GM23248 (cell line): ENCODE measurements around the gene LAMA1. TPM values are rescaled to one million over a fixed set of nuclear protein-coding genes. Genes with fewer than 3 reads are reported as not detected.

Experiments
- DNase-seq: peaks from one replicate; pipeline ENCODE4 v3.0.0-alpha.2; 2015
- H2AFZ ChIP-seq: fragments of 200-600 bp; sonication (generic); 2 replicates; pipeline ENCODE4 v1.6.1; 2016; ENCODE audit warnings: antibody characterized with exemption
- H3F3A ChIP-seq: fragments of 200-600 bp; sonication (generic); 2 replicates; pipeline ENCODE4 v1.6.1; 2016; ENCODE audit warnings: mild to moderate bottlenecking, antibody characterized with exemption, mixed run types; ENCODE audit not compliant: insufficient read depth
- H3K27ac ChIP-seq: fragments of 200-600 bp; sonication (generic); 2 replicates; pipeline ENCODE4 v1.5.1; 2016; ENCODE audit warnings: mild to moderate bottlenecking
- H3K27me3 ChIP-seq: fragments of 200-600 bp; sonication (generic); replicated peaks from 2 replicates; pipeline ENCODE4 v1.6.1; 2016; ENCODE audit warnings: mild to moderate bottlenecking; ENCODE audit not compliant: insufficient read depth
- H3K36me3 ChIP-seq: fragments of 200-600 bp; sonication (generic); 2 replicates; pipeline ENCODE4 v1.6.1; 2016; ENCODE audit warnings: low read depth, mild to moderate bottlenecking
- H3K4me1 ChIP-seq: fragments of 200-600 bp; sonication (generic); 2 replicates; pipeline ENCODE4 v1.6.1; 2016; ENCODE audit warnings: mild to moderate bottlenecking; ENCODE audit not compliant: insufficient read depth
- H3K4me2 ChIP-seq: fragments of 200-600 bp; sonication (generic); one replicate; pipeline ENCODE4 v1.6.1; 2016; ENCODE audit warnings: mild to moderate bottlenecking; ENCODE audit not compliant: unreplicated experiment
- H3K4me3 ChIP-seq: fragments of 200-600 bp; sonication (generic); 2 replicates; pipeline ENCODE4 v1.5.1; 2016; ENCODE audit warnings: mild to moderate bottlenecking
- H3K79me2 ChIP-seq: fragments of 200-600 bp; sonication (generic); 2 replicates; pipeline ENCODE4 v1.6.1; 2016; ENCODE audit warnings: mild to moderate bottlenecking; ENCODE audit not compliant: insufficient read depth
- H3K9ac ChIP-seq: fragments of 200-600 bp; sonication (generic); 2 replicates; pipeline ENCODE4 v1.6.1; 2016; ENCODE audit warnings: mild to moderate bottlenecking
- H3K9me2 ChIP-seq: fragments of 200-600 bp; sonication (generic); 2 replicates; pipeline ENCODE4 v1.6.1; 2016; ENCODE audit warnings: mixed run types, mild to moderate bottlenecking, moderate library complexity; ENCODE audit not compliant: insufficient read depth
- H3K9me3 ChIP-seq: fragments of 200-600 bp; sonication (generic); one replicate; pipeline ENCODE4 v1.6.1; 2017; ENCODE audit warnings: low read depth
- H4K20me1 ChIP-seq: fragments of 200-600 bp; sonication (generic); 2 replicates; pipeline ENCODE4 v1.6.0; 2016; ENCODE audit not compliant: insufficient read depth
- EZH2 ChIP-seq: fragments of 200-600 bp; sonication (generic); IDR thresholded peaks from 2 replicates; pipeline ENCODE4 v1.6.1; 2018; ENCODE audit warnings: antibody characterized with exemption, mild to moderate bottlenecking; ENCODE audit not compliant: insufficient read depth, poor library complexity, severe bottlenecking
- EZH2phosphoT487 ChIP-seq: fragments of 200-600 bp; sonication (generic); IDR thresholded peaks from 2 replicates; pipeline ENCODE4 v1.6.1; 2018; ENCODE audit warnings: antibody characterized with exemption, moderate library complexity, mild to moderate bottlenecking, low read depth; ENCODE audit not compliant: insufficient read depth
- WGBS, 2 experiments: methylation state at CpG; one replicate each; pipeline ENCODE4 v1.1.6; 2015 to 2017; ENCODE audit warnings: low lambda C conversion rate in 2 of 2, low coverage in 1 of 2; ENCODE audit errors: missing lambda C conversion rate in 2 of 2; 5-methylcytosine and 5-hydroxymethylcytosine counted together
- in situ Hi-C: fragments of 300-500 bp; cut with MboI; formaldehyde crosslinking; loops from 2 replicates; pipeline ENCODE4 v1.15.0; 2020
- polyA plus RNA-seq: library from polyadenylated mRNA; unstranded; fragments of >200 nt; fragmentation: Nextera tagmentation; extraction: Ambion mirVana; gene quantifications from 2 replicates; pipeline ENCODE4 v1.2.1, GENCODE V29; 2016
- total RNA-seq: library from RNA; depleted of rRNA; stranded (reverse); fragments of >200 nt; shearing (Covaris generic); gene quantifications from 2 replicates; pipeline ENCODE4 v1.2.3, GENCODE V29; 2014

LAMA1 gene
- total and polyA plus RNA-seq, 2 experiments from 2014 or later = 3.1 to 5.4 TPM

DNA sequence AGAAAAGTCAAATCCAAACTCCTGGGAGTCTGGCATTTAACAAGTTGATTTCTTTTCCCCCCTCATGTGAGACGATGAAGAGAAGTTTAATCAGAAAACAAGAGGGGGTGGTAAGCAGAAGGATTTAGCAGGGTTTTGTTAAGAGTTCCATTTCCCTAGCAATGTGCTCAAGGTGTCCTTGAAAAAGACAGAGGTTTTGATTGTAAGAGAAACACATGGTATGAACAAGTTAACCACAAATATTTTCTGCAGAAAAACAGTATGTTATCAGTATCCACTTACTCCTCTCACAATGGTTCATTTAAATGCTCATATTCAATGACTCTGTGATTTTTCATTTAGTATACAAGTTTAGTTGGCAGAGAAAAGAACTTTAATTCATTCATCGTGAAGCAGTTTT, 26.8 kb downstream of the LAMA1 start:
- Histone ChIP-seq H3K27me3 (peaks cover 4% of the 10 kb centered on the region; the same call in 1 of the 2 replicates), H3K27ac (no peak overlapping the region), H2AFZ (no peak overlapping the region), H3K79me2 (no peaks in the 10 kb centered on the region), H4K20me1 (no peaks in the 10 kb centered on the region), H3K4me3 (no peak overlapping the region), H3K9me2 (no peaks in the 10 kb centered on the region), H3K4me1 (no peaks in the 10 kb centered on the region), H3K9ac (no peak overlapping the region), H3F3A (no peaks in the 10 kb centered on the region), H3K9me3 (no peaks in the 10 kb centered on the region), H3K36me3 (no peaks in the 10 kb centered on the region), H3K4me2 (no peak overlapping the region)
- DNase-seq = no peak
- WGBS, 2 experiments = 27 to 29% methylated on average over 2 of the region's 2 CpGs
- TF ChIP-seq EZH2phosphoT487 (no peak), EZH2 (no peak)
- in situ Hi-C loops = no loop called here

DNA sequence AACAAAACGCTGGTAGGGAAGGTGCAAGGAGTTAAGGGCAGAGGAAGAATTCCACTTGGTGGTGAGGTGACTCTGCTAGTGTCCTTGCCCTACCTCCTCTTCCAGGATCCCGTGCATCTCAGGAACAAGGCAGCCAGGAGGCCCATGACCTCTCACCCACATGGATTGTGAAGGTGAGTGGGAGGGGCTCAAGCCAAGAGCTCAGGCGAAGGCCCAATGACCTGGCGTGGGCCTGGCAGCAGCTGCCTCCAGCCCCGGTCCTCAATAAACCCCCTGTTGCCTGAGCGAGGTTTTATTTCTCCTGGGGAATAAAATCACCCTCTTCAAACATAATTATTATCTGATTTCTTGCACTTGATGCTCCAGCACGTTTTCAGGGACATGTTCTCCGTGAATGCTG, 28.2 kb downstream of the LAMA1 start:
- Histone ChIP-seq H3K27ac (no peak overlapping the region), H3K27me3 (peaks cover 4% of the 10 kb centered on the region; the same call in 1 of the 2 replicates), H3K4me3 (no peak overlapping the region), H3K9me2 (no peaks in the 10 kb centered on the region), H3K4me1 (peaks cover 11% of the 10 kb centered on the region), H3K4me2 (no peak overlapping the region), H3K9ac (no peak overlapping the region), H3F3A (peaks cover 8% of the 10 kb centered on the region), H3K36me3 (no peaks in the 10 kb centered on the region), H4K20me1 (no peaks in the 10 kb centered on the region), H3K79me2 (no peaks in the 10 kb centered on the region), H3K9me3 (no peaks in the 10 kb centered on the region), H2AFZ (no peak overlapping the region)
- no peak for DNase-seq
- WGBS, 2 experiments = 78 to 89% methylated on average over 8 of the region's 8 CpGs
- in situ Hi-C loops = no loop called here
- TF ChIP-seq EZH2phosphoT487 (no peak), EZH2 (no peak)

DNA sequence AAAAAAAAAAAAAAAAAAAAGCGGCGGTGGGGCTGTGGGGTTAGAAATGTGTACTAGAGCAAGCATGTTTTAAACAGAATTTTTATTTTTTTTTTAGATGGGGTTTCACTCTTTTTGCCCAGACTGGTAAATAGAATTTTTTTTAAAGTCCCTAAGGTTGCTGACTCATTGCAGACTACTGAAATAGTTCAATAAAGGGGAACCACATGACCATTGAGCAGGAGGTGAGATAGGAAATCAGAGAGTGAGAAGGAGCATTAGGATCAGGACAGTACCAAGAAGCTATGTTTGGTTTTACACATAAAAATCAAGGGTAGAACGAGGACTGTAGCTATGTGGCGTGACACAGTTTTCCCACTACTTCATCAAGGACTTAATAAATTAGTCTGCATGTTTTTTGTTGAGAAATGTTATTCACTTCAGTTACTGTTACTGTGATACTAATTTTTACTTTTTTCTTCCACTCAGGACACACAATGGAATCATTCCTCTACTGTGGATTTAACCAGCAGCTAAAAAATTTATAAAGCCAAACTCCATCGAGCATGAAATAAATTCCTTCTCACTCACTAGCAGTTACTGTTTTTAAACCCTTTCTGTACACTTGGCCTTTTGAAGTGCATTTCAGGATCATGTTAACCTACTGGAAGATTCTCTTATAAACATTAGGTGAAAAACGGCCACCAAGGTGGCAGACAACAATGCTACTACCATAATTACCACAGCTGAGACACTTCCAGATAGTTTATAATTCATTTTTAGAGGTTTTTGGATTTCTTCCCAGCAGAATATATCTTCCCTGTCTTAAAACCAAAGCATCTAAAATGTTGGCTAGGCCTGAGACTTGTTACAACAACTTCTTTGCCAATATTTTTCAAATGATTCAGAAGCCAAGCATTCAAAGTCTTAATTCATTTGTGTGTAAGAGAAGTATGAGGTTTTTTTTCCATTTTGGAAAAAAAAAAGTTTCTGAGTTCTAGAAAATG, 33.2 kb downstream of the LAMA1 start:
- H2AFZ ChIP-seq = peak overlapping the region; percentile 45
- no peaks in the 10 kb centered on the region for H3K79me2 ChIP-seq
- in situ Hi-C loops = no loop called here
- TF ChIP-seq EZH2 = no peak
- no peak for TF ChIP-seq EZH2phosphoT487
- WGBS, 2 experiments = 30 to 34% methylated on average over 5 to 6 of the region's 6 CpGs
- peak; percentile 90 for DNase-seq
- peak overlapping the region; percentile 94 for H3K27ac ChIP-seq
- H3K27me3 ChIP-seq = no peaks in the 10 kb centered on the region
- H4K20me1 ChIP-seq = no peaks in the 10 kb centered on the region
- no peaks in the 10 kb centered on the region for H3K9me2 ChIP-seq
- H3K4me1 ChIP-seq = peaks cover 21% of the 10 kb centered on the region
- H3K9me3 ChIP-seq = no peaks in the 10 kb centered on the region
- no peaks in the 10 kb centered on the region for H3K36me3 ChIP-seq
- H3K4me2 ChIP-seq = peak overlapping the region; percentile 49
- H3K9ac ChIP-seq = peak overlapping the region; percentile 69
- peak overlapping the region; percentile 36 for H3K4me3 ChIP-seq
- H3F3A ChIP-seq = peaks cover 17% of the 10 kb centered on the region

DNA sequence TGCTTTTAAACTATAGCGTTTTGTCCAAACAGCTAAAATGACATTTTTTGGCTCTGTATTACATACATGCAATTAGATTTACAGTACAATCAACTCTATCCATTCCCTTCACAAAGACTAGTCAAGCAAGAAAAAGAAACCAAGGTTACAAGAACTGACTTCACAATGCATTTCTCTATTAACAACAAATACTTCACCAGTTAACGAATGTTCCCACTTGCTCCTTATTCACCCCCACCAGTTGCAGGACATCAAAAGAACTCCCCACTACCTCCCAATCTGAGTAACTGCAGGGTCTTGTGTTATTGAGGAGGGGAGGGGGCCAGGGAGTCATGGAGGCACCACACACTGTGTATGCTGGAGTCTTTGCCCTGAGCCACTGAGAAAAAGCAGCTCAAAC, 34.9 kb downstream of the LAMA1 start:
- Histone ChIP-seq H3K9me3 (no peaks in the 10 kb centered on the region), H2AFZ (no peak overlapping the region), H3K27me3 (no peaks in the 10 kb centered on the region), H3K27ac (no peak overlapping the region), H3K4me2 (no peak overlapping the region), H3F3A (peaks cover 17% of the 10 kb centered on the region), H3K9ac (no peak overlapping the region), H3K9me2 (no peaks in the 10 kb centered on the region), H3K36me3 (no peaks in the 10 kb centered on the region), H3K4me1 (peaks cover 21% of the 10 kb centered on the region), H3K79me2 (no peaks in the 10 kb centered on the region), H4K20me1 (no peaks in the 10 kb centered on the region), H3K4me3 (no peak overlapping the region)
- TF ChIP-seq EZH2 (no peak), EZH2phosphoT487 (no peak)
- in situ Hi-C loops = no loop called here
- no peak for DNase-seq
- 92 to 99% methylated on average over 2 of the region's 2 CpGs for WGBS, 2 experiments
